Forelimb muscle (tissue), 1 donor: Measurements from ENCODE around the gene ZNRF3. TPM values are rescaled to one million over a fixed set of nuclear protein-coding genes. Genes with fewer than 3 reads are reported as not detected.
"Not testable (repeated sequence)": the region's sequence is repeated elsewhere in the genome, so short reads cannot be mapped to it uniquely, and the experiment has no call there.

Experiments
- DNase-seq: peaks from one replicate; pipeline ENCODE4 v3.0.0-alpha.2; 2013; ENCODE audit warnings: low read depth
- polyA plus RNA-seq: library from polyadenylated mRNA; unstranded; fragments of 120-200 nt; gene quantifications from one replicate; pipeline ENCODE4 v1.2.1, GENCODE V29; 2013; ENCODE audit not compliant: insufficient read length

The ZNRF3 gene
- polyA plus RNA-seq, 1 donor: 9.7 TPM

DNA sequence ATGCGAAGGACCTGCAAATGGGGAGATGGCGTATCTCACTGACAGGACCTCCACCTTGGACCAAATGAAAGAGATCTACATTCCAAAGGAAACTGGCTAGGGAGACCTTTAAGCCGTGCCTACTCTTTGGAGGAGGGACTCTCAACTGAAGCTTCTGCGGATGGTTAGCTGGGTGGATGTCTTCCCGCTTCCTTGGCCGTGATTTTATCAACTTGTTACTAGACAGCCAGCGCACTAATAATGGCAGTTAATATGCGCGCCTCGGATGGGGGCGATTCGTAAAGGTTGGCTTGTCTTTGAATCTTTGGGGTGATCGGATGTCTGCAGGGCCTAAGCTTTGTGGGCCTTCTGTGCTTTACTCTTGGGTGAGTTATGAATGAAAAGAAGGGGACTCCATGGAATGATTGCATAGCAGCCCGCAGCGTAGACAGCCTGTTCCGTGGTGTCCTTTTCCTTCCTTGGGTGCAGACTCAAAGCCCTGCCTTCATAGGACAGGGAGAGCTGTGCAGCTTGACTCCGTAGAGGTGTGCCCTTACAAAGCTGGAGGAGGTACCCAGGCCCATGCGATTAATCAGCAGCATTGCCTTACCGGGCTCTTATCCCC, 1.5 kb downstream of the ZNRF3 start:
- DNase-seq: no peak

DNA sequence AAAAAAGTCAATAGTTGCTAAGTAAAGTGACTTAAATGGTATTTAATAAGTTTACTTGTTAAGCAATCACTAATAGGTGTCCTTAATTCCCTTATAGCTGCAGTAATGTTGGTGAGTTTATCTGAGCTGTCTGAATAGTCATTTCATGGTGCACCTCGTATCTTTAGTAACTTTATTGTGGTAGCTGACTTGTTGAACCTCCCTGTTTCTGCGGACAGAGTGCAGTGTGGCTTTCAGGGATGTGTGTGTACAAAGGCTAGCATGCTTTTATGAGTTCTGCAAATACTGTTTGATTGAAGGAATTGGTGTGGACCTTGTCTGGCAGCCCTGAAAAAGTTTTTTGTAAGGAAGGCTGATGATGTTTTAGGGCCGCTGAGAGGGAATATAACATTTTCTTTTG, 2.6 kb downstream of the ZNRF3 start:
- DNase-seq: no peak

DNA sequence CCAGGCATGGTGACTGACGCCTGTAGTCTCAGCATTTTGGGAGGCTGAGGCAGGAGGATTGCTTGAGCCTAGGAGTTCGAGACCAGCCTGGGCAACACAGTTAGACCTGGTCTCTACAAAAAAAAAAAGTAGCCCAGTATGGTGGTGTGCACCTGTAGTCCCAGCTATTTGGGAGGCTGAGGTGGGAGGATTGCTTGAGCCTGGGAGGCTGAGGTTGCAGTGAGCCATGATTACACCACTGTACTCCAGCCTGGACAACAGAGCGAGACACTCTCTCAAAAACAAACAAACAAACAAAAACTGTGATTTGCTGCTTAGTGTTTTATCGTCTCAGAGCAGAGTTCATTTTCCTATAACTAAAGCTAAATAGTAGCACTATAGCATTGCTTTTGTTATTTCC, 3.3 kb downstream of the ZNRF3 start:
- DNase-seq: not testable (repeated sequence)

DNA sequence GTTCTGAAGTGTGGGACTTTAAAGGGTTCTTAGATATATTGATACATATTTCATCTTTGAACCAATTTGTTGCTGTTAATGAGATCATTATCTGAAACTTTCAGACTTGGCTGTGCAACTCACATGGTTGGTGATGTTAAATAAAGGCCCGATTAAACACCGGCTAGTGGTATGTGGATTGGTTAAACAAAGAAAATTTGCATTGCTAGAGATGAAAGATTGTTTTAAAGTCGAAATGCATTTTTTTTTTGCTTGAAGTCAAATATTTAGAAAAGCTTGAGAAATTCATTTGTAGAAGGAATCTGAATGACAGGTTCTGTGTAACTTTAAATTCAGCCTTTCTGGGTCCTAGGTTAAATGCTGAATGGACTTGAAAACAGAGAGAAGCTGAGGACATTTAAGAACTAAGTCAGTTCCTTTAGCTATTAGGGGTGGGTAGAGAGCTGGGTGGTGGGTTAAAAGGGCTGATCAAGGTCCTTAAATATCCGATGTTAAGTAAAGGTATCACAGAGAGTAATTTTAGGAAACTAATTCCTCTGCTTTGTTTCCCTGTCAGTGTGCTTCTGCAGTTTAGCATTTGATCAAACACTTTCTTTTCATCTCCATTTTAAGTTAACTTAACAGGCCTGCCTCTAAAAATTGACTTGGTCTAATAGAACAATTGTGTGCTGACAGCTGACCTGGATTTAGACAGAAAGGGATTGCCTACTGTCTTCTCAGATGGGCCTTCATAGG, 4.5 kb downstream of the ZNRF3 start:
- DNase-seq: no peak

DNA sequence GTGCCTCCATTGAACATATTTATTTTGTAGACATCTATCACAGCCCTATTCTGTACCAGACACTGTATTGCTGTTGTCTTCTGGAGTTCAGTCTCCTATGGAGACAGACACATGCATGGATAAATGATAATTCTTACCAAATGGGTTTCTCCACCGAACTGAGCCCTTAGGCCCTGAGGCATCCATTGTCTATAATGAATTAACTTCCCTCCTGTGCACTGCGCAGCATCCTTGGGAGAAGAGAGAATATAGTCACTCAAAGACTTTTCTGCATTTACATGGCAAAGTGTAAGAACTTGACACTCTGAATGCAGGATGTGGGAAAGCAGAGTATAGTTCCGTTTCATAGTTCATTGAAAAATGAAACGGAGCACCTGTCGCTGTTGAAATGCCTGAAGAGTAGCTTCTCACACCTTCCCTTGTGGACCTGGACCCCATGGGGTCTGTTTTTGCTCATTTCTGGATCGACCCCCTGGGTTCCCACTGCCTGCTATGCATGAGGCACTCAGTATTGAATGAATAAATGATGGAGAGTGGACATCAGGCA, 6.2 kb downstream of the ZNRF3 start:
- DNase-seq: no peak

DNA sequence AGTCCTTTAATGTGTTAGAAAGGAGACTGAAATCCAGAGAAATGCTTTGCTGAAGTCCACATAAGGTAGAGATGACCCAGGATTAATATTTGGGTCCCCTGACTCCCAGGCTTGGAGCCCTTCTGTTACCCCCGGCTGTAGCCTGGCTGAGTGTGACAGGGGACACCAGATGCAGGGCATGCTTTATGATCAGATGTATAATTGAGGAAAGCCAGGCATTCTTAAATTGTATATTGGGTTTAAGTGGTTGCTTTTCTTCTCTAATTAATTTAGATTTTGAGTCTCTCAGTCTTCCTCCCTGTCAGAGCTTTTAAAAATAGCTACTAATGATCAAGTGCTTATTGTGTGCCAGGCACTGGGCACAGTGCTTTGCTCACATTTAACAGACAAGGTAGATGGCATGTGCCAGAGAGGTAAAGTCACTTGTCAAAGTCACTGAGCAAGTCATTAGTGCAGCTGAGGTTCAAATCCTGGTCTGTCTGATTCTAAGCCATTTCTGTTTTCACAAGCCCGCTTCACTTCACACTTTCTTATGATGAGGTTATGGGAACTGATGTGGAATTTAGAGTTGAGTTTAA, 7.9 kb downstream of the ZNRF3 start:
- no peak for DNase-seq

DNA sequence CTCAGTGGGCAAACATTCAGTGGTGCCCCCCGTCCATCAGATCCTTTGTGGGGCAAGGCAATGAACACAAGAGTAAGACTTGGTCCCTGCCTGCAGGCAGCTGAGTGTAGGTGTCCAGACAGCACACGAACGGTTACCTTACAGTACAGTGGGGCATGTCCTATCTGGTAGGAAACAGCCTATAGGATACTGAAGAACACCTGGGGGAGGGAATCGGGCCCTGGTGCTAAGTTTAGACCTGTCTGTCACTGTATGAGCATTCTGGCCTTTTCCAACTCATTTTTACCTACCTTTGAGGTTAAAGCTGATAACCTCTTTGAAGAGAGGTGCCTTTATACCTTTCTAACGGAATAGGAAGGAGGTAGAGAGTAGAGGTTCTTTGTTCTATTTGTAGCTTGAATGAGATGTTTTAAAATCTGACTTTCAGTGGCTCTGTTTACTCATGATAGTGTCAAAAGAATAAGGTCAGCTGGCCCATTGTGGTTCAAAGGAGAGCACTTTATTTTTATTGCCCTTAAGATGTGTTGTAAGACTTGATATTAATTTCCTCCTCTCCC, 8.9 kb downstream of the ZNRF3 start:
- DNase-seq: no peak

DNA sequence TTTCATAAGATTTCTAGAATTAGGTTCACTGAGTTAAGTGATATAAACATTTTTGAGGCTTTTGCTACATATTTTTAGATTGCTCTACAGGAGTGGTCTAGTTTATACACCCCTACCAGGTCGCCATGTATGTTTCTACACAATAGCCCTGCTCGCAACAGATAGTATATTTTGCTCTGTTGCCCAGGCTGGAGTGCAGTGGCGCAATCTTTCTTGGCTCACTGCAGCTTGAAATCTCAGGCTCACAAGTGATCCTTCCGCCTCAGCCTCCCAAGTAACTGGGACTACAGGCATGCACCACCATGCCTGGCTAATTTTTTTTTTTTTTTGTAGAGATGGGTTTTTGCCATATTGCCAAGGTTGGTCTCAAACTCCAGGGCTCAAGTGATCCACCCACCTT, 10.4 kb downstream of the ZNRF3 start:
- DNase-seq: no peak

DNA sequence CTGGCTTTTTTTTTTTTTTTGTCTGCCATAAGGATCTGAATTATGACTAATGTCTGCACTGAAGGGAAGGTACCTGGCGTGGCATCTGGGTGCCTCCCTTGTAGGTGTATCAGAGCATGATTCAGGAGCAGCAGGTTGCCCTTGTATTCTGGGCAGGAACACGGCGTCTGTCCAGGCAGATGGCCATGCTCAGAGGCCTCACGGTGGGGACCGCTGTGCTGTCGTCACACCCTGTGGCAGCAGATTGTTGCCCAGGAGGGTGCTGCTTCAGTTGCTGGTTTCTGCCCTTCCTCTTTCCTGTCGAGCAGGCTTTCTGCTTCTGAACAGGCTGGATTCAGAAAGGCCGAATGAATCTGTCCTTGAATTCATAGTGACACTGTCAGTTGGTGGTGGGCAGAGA, 11.0 kb downstream of the ZNRF3 start:
- no peak for DNase-seq

DNA sequence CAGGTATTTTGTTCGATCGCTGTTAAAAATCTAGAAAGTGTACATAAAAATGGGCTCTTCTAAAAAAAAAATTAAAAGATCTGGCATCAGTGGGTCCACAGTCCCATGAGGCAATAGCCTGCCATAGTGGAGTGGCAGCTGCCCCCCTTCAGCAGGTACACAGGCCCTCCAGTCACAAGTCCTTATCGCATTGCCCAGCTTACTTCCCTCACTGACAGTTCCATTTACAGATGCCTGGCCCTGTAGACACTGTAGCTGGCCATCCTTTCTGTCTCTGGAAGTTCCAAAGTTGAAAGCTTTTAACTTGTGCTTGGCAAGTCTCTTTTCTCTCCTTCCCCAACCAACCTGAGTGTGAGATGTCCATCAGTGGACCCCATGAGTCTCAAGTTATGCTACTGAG, 11.4 kb downstream of the ZNRF3 start:
- no peak for DNase-seq

DNA sequence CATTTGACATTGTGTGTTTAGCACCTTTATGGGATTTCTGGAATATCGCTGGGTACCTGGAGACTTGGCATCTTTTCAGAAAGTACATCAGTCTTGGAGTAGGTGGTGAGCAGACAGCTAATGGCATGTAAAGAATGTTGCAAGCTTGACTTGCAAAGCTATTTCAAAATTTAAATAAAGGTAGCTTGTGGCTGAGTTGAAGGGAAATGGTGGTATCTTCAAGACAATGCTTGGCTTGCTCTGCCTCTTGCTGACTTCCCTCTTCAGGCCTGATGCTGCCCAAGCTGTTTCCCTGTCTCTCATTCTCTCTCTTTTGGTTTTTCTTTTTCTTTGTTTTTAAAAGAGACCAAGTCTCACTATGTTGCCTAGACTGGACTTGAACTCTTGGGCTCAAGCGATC, 13.2 kb downstream of the ZNRF3 start:
- no peak for DNase-seq

DNA sequence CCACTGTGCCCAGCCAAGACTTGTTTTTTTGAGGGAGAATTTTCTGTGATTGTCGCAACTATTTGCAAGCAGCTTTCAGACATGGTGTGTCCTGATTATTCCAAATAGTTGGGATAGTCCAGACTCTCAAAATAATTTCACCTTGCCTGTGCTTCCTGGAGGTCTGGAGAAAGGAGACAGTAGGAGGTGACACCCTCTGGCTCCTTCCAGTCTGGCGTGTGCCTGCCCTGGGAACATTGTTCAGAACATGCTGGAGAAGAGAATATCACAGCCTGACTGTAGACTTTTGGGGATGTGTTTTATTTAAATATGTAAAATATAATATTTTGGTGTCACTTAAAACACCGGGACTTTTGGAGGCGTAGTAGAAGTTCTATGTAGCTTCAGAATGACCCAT, 14.9 kb downstream of the ZNRF3 start:
- DNase-seq: no peak

DNA sequence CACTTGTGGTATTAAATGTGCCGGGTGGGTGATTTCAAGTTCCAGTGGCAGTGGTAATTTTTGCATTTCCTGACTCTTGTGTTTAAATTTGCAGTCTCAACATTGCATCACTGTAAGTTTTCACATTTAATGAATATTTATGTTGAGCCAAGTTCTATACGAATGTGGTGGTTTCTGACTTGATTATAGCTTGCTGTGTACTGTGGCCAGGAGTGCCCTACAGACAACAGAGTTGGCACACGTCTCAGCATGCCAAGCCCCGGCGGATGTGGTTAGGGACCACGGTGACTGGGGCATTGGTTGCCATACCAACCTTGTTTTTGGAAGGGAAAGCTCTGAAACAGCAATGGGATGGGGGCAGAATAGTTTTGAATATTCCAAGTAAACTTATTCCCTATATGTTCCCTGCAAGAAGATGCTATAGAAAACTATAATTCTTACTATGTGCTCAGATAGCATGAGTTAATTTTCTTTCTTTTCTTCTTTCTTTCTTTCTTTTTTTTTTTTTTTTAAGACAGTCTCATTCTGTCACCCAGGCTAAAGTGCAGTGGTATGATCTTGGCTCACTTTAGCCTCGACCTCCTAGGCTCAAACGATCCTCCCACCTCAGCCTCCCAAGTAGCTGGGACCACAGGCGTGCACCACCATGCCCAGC, 16.0 kb downstream of the ZNRF3 start:
- no peak for DNase-seq

DNA sequence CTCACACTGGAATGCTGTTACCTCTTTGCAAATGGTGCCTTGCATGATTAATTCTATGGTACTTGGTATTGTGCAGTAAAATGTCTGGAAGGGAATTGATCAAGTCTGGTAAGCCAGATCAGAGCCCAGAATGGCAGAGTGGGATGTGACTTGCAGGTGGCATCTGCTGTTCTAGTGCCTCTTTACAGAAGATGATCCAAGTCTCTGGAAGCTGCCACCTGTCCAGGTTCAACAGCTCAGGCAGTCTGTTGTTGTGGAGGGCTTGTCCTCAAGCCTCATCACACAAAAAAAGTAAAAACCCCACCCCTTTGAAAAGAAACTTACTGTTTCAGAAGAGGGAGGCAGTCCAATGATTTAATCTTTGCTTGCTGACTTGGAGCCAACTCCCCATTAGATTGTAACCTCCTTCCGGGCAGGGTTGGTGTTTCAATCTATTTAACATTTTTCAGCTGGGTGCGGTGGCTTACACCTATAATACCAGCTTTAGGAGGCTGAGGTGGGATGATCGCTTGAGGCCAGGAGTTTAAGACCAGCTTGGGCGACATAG, 17.1 kb downstream of the ZNRF3 start:
- DNase-seq: no peak

DNA sequence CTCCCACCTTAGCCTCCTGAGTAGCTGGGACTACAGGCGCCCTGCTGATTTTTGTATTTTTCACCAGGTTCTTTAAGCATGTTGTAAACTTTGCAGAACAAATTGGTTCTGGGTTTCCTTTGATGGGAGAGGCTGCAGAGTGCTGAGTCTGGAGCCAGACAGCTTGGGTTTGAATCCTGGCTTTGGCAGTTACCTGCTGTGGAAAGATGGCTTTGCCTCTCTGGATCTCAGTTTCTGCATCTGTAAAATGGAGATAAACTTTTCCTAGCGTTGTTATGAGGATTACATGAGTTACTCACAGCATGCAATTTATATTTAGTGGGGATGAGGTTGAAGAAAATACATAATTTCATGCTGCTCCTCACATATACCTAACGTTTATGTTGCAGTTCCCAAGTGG, 19.1 kb downstream of the ZNRF3 start:
- DNase-seq: no peak

DNA sequence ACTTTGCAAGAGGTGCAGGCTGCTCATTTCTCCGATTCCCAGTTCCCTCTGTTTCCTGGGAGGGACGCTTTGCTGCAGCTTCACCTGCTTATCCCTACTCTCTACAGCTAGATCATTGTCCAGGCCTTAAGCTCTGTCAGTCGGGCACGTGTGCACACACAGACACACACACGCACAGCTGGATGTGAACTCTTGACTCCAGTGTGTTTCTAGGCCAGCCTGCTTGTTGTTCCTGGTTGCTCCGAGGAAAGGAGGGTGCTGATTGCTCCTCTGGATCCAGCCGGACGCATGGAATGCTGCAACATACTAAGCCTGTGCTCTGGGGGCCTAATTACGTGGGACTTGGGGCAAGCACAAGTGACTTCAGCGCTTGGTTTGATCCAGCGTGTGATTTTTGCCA, 19.7 kb downstream of the ZNRF3 start:
- no peak for DNase-seq

DNA sequence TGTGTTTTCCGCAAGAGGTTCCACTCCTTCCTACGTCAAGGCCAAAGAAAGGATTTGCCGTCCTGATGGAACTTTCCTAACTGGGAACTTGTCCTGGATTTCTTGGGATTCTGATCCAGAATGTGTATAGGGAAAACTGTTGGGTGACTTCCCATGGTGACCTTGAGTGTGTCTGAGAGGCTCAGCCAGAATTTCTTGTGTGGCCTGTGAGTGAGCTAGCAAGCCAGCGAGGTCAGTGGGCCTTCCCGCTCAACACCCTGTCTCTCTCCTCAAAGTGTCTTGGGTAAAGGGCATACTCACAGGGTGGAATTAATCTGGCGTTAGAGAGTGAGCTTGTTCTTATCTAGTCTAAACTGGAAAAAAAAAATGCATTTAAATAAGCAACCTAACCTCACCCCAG, 20.4 kb downstream of the ZNRF3 start:
- DNase-seq: no peak

DNA sequence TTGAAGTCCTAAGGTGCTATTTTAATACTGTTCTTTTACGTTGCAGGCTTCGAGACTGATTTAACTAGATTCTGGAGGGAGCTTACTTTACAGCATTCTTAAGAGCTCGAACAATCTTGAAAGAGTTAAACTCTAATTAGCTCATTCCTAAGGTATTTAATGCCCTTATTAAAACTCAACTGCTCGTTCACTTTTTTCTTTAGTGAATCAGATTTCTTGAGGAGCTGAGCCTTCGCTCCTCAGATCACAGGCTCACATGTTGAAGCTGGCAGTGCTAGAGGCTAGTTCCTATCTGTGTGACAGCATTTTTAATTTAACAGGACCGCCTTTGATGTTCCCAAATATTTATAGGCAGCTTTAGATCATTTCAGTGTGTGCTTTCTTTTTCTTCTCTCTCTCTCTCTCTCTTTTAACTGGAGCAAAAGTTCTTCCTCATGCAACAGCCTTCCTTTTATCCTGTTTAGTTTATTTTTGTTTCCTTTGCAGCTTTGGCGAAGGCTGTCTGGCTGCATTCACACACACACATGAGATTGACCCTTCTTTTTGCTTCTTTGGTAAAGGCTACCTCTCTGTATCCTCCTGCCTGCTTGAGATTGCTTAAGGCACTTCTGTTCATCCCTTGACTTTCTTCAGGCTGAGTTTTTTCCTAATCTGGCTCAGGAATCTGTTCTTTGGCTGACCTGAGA, 21.0 kb downstream of the ZNRF3 start:
- DNase-seq: no peak

DNA sequence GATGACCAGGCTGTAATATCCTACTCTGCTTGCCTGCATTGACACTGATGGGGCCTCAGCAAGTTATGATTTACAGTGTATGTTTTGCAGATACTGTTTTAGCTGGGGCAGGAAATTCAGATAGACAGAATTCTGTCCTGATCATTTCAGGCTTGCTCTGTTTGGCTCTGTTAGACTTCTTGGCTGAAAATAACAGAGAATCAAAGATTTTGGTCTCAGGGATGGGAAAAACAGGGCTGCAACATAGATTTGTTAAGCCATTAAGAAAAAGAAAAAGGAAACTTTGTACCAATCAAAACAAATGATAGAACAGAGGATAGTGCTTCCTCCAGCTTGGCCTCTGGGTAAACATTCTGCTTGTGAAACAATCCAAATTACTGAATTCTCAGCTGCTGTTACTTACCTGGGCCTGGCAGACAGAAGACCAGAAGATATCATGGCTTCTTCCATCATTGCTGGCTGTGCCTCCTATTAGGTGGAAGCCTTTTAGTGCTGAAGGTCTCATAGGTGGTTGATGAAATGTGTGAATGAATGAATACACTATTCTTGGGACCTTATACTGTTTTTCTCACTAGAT, 22.0 kb downstream of the ZNRF3 start:
- DNase-seq: no peak

DNA sequence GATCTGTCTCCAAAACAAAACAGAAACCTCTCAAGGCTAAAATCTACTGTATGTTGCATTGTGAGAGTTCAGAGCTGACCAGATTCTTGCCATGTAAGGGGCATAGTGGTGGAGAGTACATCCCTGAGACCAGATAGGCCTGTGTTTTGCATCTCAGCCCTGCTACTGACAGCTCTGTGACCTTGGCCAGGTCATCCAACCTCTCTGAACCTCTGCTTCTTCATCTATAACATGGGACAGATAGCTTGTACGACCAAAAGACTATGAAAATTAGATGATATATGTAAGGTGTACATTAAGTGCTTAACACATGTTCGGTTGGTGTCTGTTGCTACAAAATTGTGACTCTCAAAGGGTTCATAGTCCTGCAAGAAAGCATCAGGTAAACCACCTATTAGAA, 22.9 kb downstream of the ZNRF3 start:
- no peak for DNase-seq
